IMR-90 (cell line): ENCODE results near the gene TM9SF4. TPM values are rescaled to one million over a fixed set of nuclear protein-coding genes. Genes with fewer than 3 reads are reported as not detected.

Experiments used
- ATAC-seq: fragments of 200-7000 bp; cut with Tn5 transposase; 2 replicates; pipeline ENCODE4 v1.9.1; 2020; ENCODE audit warnings: low read depth, mild to moderate bottlenecking, moderate library complexity
- BruUV-seq: library from RNA; stranded (reverse); fragments of 400-500 nt; replicated peaks from 2 replicates; lab custom pipeline; 2021; lab: Mats Ljungman, UMichigan
- CTCF ChIA-PET: fragments of 300-600 bp; formaldehyde crosslinking; extraction: SDS; loops from one replicate; lab custom pipeline; 2021; ENCODE audit warnings: antibody characterized with exemption; lab: Yijun Ruan, JAX
- POLR2A ChIA-PET: fragments of 300-600 bp; sonication (Branson Sonifier 250); formaldehyde crosslinking; loops from one replicate; lab custom pipeline; 2022; ENCODE audit warnings: antibody characterized with exemption; ENCODE audit not compliant: unreplicated experiment; lab: Charles Lee
- DNase-seq: peaks from one replicate; pipeline ENCODE4 v3.0.0; 2013
- H2AFZ ChIP-seq: replicated peaks from 2 replicates; pipeline ENCODE3; 2013; ENCODE audit warnings: low read length, mild to moderate bottlenecking; ENCODE audit not compliant: poor library complexity
- H2AK5ac ChIP-seq: 2 replicates; pipeline ENCODE4 v1.6.1; 2013; ENCODE audit warnings: low read depth, low read length, inconsistent platforms
- H2AK9ac ChIP-seq: replicated peaks from 2 replicates; pipeline ENCODE3; 2013; ENCODE audit warnings: mild to moderate bottlenecking, low read depth, low read length, moderate library complexity; ENCODE audit not compliant: poor library complexity
- H2BK120ac ChIP-seq: 2 replicates; pipeline ENCODE4 v1.6.1; 2013; ENCODE audit warnings: low read depth, low read length, inconsistent platforms
- H2BK15ac ChIP-seq: 3 replicates; pipeline ENCODE4 v1.6.1; 2013; ENCODE audit warnings: low read depth, low read length, inconsistent platforms
- H2BK20ac ChIP-seq: 2 replicates; pipeline ENCODE4 v1.6.1; 2013; ENCODE audit warnings: low read depth, mild to moderate bottlenecking, inconsistent platforms, low read length, moderate library complexity
- H2BK5ac ChIP-seq: 2 replicates; pipeline ENCODE4 v1.6.1; 2013; ENCODE audit warnings: mild to moderate bottlenecking, low read depth, low read length, inconsistent platforms; ENCODE audit not compliant: poor library complexity, severe bottlenecking
- H3K14ac ChIP-seq: replicated peaks from 2 replicates; pipeline ENCODE4 v1.6.1; 2013; ENCODE audit warnings: low read depth, low read length, inconsistent platforms
- H3K18ac ChIP-seq: 2 replicates; pipeline ENCODE4 v1.6.1; 2013; ENCODE audit warnings: low read depth, low read length, control low read depth
- H3K23ac ChIP-seq: 2 replicates; pipeline ENCODE4 v1.6.1; 2013; ENCODE audit warnings: low read depth, low read length, inconsistent platforms
- H3K27ac ChIP-seq: 2 replicates; pipeline ENCODE4 v1.5.1; 2013; ENCODE audit warnings: mild to moderate bottlenecking, control low read depth, low read length; ENCODE audit not compliant: insufficient read depth
- H3K27me3 ChIP-seq: 2 replicates; pipeline ENCODE4 v1.6.1; 2013; ENCODE audit warnings: low read length; ENCODE audit not compliant: control insufficient read depth, insufficient read depth
- H3K36me3 ChIP-seq: 2 replicates; pipeline ENCODE4 v1.6.1; 2013; ENCODE audit warnings: low read length, mixed read lengths; ENCODE audit not compliant: control insufficient read depth, insufficient read depth
- H3K4ac ChIP-seq: 2 replicates; pipeline ENCODE4 v1.6.1; 2013; ENCODE audit warnings: low read depth, low read length, inconsistent platforms
- H3K4me1 ChIP-seq: 2 replicates; pipeline ENCODE4 v1.6.1; 2013; ENCODE audit warnings: low read length, mixed read lengths; ENCODE audit not compliant: control insufficient read depth, insufficient read depth
- H3K4me2 ChIP-seq: 2 replicates; pipeline ENCODE4 v1.6.1; 2013; ENCODE audit warnings: low read depth, mild to moderate bottlenecking, control low read depth, low read length, moderate library complexity
- H3K4me3 ChIP-seq: 2 replicates; pipeline ENCODE4 v1.5.1; 2013; ENCODE audit warnings: low read depth, mild to moderate bottlenecking, control low read depth, low read length, moderate library complexity; ENCODE audit not compliant: insufficient read depth
- H3K56ac ChIP-seq: 2 replicates; pipeline ENCODE4 v1.6.1; 2013; ENCODE audit warnings: low read length, inconsistent platforms; ENCODE audit not compliant: insufficient read depth; ENCODE audit errors: extremely low read depth
- H3K79me1 ChIP-seq, 2 experiments: 2 replicates each; pipeline ENCODE4 v1.6.1; 2013; ENCODE audit warnings: low read length in 2 of 2, inconsistent platforms in 1 of 2, low read depth in 1 of 2
- H3K9ac ChIP-seq: 2 replicates; pipeline ENCODE4 v1.6.1; 2013; ENCODE audit warnings: low read depth, low read length, control low read depth
- H3K9me1 ChIP-seq: 2 replicates; pipeline ENCODE4 v1.6.1; 2013; ENCODE audit warnings: low read length, inconsistent platforms; ENCODE audit not compliant: insufficient read depth
- H3K9me3 ChIP-seq: 2 replicates; pipeline ENCODE4 v1.6.1; 2013; ENCODE audit warnings: low read length; ENCODE audit not compliant: control insufficient read depth, insufficient read depth
- H4K20me1 ChIP-seq: 2 replicates; pipeline ENCODE4 v1.6.1; 2013; ENCODE audit warnings: low read length, inconsistent platforms; ENCODE audit not compliant: insufficient read depth
- H4K5ac ChIP-seq: 2 replicates; pipeline ENCODE4 v1.6.1; 2013; ENCODE audit warnings: mild to moderate bottlenecking, low read depth, low read length, control low read depth
- H4K8ac ChIP-seq, 2 experiments: 2 replicates each; pipeline ENCODE4 v1.6.1; 2013; ENCODE audit warnings: low read depth in 2 of 2, low read length in 2 of 2, control low read depth in 1 of 2, inconsistent platforms in 1 of 2
- H4K91ac ChIP-seq: 2 replicates; pipeline ENCODE4 v1.6.1; 2013; ENCODE audit warnings: low read depth, low read length, inconsistent platforms; ENCODE audit not compliant: insufficient read depth
- FOS ChIP-seq: fragments of 150-350 bp; IDR thresholded peaks from 2 replicates; pipeline ENCODE4 v1.6.1; 2016; ENCODE audit warnings: low read depth, low read length
- MAFK ChIP-seq: IDR thresholded peaks from 2 replicates; pipeline ENCODE4 v1.6.1; 2012; ENCODE audit warnings: low read depth, low read length, improper control_type of control experiment
- MAZ ChIP-seq: IDR thresholded peaks from 2 replicates; pipeline ENCODE4 v1.6.1; 2012; ENCODE audit warnings: low read depth, mild to moderate bottlenecking, low read length, improper control_type of control experiment, moderate library complexity, borderline replicate concordance
- NFE2L2 ChIP-seq: fragments of 150-350 bp; IDR thresholded peaks from 2 replicates; pipeline ENCODE4 v1.6.1; 2016; ENCODE audit warnings: low read depth, mild to moderate bottlenecking, low read length
- POLR2A ChIP-seq: IDR thresholded peaks from 2 replicates; pipeline ENCODE4 v1.6.1; 2012; ENCODE audit warnings: mild to moderate bottlenecking, low read depth, low read length
- RAD21 ChIP-seq: IDR thresholded peaks from 2 replicates; pipeline ENCODE4 v1.6.1; 2012; ENCODE audit warnings: low read length, improper control_type of control experiment
- RFX5 ChIP-seq: IDR thresholded peaks from 2 replicates; pipeline ENCODE4 v1.8.0; 2012; ENCODE audit warnings: low read depth, mild to moderate bottlenecking, low read length, moderate library complexity
- SMC3 ChIP-seq: fragments of 150-350 bp; IDR thresholded peaks from 2 replicates; pipeline ENCODE4 v1.6.1; 2016; ENCODE audit warnings: low read depth, mild to moderate bottlenecking, antibody characterized with exemption, low read length, moderate library complexity
- WGBS, 2 experiments: methylation state at CpG; one replicate each; pipeline versions ENCODE4 v1.1.5 to v1.1.7; 2013; ENCODE audit warnings: missing lambda C conversion rate in 2 of 2; ENCODE audit not compliant: insufficient read length in 1 of 2; ENCODE audit errors: extremely low coverage in 2 of 2; 5-methylcytosine and 5-hydroxymethylcytosine counted together
- dilution Hi-C: fragments of 300-500 bp; cut with HindIII; formaldehyde crosslinking; loops from one replicate; pipeline ENCODE4 v1.14.3; 2018; ENCODE audit warnings: low sequenced_read_pairs; ENCODE audit not compliant: unreplicated experiment
- in situ Hi-C: fragments of 300-500 bp; cut with MboI; formaldehyde crosslinking; loops from 3 replicates; pipeline ENCODE4 v1.14.3; 2019; ENCODE audit warnings: low sequenced_read_pairs, inconsistent platforms, mixed read lengths
- intact Hi-C: fragments of 100-400 bp; cut with micrococcal nuclease; formaldehyde crosslinking; loops from 2 replicates; pipeline ENCODE4 v1.10.0; 2022
- polyA plus RNA-seq, 3 experiments: library from polyadenylated mRNA; depleted of rRNA; stranded (reverse); fragments of >200 nt; gene quantifications; 2 replicates each; pipeline ENCODE4 v1.2.3, GENCODE V29; 2012; ENCODE audit warnings: low replicate concordance in 1 of 3
- total RNA-seq: library from RNA; depleted of rRNA; stranded (reverse); fragments of >200 nt; gene quantifications from 2 replicates; pipeline ENCODE4 v1.2.3, GENCODE V29; 2012
- TF ChIP-seq, protein P1 (sequence below): fragments of 150-350 bp; IDR thresholded peaks from 2 replicates; pipeline ENCODE4 v1.6.1; 2017; ENCODE audit warnings: mild to moderate bottlenecking, antibody characterized with exemption, low read length, low read depth

The TM9SF4 gene
- total and polyA plus RNA-seq, 2 of the 4 experiments (the other 2 are of a cell fraction), result 35.3 to 59.1 TPM

DNA sequence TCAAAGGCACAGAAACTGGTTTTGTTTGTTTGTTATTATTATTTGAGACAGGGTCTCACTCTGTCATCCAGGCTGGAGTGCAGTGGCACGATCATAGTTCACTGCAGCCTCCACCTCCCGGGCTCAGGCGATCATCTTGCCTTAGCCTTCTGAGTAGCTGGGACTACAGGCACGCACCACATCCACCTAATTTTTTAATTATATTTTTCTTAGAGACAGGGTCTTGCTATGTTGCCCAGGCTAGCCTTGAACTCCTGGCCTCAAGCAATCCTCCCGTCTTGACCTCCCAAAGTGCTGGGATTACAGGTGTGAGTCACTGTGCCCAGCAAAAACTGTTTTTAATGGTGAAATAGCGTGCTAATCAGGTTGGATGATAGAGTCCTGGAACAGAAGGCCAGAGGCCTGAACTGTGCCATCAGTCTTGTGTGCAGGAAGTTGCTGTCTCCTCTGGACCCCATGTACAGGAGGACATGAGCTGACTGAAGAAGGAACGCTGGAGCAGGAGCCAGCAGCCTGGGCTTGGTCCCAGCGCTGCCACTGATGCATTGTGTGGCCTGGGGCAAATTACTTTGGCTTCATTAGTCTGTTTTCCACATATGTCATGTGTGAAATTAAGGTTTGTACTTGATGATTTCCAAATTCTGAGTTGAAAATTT is 4.9 kb downstream of the TM9SF4 start:
- Histone ChIP-seq H2BK120ac (no peak overlapping the region), H2AK5ac (no peak overlapping the region), H3K27me3 (no peaks in the 10 kb centered on the region), H3K4me1 (peaks cover 4% of the 10 kb centered on the region), H3K9me1 (peaks cover 12% of the 10 kb centered on the region), H2BK15ac (no peak overlapping the region), H2AK9ac (no peak overlapping the region), H3K14ac (no peak overlapping the region), H4K5ac (no peak overlapping the region), H3K4ac (no peak overlapping the region), H2BK20ac (no peak overlapping the region), H3K9me3 (no peaks in the 10 kb centered on the region), H2AFZ (no peak overlapping the region), H3K23ac (no peak overlapping the region), H3K36me3 (peaks cover 6% of the 10 kb centered on the region), H4K20me1 (peaks cover 71% of the 10 kb centered on the region), H3K79me1 (peaks cover 37 to 92% of the 10 kb centered on the region in 2 experiments), H3K4me2 (no peak overlapping the region), H3K18ac (no peak overlapping the region), H3K4me3 (no peak overlapping the region), H4K91ac (no peak overlapping the region), H2BK5ac (no peak overlapping the region), H3K27ac (no peak overlapping the region), H3K56ac (no peak overlapping the region), H3K9ac (no peak overlapping the region), H4K8ac (no peak overlapping the region)
- dilution Hi-C loops (no loop called here), in situ Hi-C loops (no loop called here), intact Hi-C loops (no loop called here)
- BruUV-seq, result no TSS peak
- ATAC-seq, result no peak
- ChIA-PET POLR2A (no interaction called here), CTCF (no interaction called here)
- DNase-seq, result no peak
- TF ChIP-seq, protein P1, sequence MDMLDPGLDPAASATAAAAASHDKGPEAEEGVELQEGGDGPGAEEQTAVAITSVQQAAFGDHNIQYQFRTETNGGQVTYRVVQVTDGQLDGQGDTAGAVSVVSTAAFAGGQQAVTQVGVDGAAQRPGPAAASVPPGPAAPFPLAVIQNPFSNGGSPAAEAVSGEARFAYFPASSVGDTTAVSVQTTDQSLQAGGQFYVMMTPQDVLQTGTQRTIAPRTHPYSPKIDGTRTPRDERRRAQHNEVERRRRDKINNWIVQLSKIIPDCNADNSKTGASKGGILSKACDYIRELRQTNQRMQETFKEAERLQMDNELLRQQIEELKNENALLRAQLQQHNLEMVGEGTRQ, result no peak
- TF ChIP-seq MAZ (no peak), MAFK (no peak), FOS (no peak), POLR2A (no peak), RAD21 (no peak), RFX5 (no peak), NFE2L2 (no peak), SMC3 (no peak)
- WGBS, 2 experiments, result 87% methylated on average over 3 of the region's 8 CpGs; no CpG with 5 or more reads in 1 of the 2 experiments
